ENCODE measurements around the gene ARMC9.

DNA sequence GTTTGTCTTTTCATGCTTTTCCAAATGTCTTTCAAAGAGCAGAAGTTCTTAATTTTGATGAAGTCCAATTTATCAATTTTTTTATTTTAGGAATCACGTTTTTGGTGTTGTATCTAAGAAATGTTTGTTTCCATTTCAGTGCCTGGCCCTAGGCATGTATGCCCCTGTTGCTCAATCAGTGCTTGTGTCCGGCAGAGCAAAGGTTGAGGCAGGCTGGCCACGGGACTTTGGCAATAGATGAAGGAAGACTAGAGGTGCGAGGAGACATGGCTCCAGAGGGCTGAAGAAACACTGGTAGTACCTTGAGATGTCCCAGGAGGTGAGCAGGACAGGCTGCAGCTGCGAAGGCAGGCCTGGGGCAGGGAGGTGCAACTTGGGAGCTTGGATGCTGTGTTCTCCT, 187.0 kb downstream of the ARMC9 start:
- TF ChIP-seq CTCF (IDR thresholded peaks at IDR 0.05; ENCODE audit: poor library complexity) (no peak), EZH2 (IDR thresholded peaks at IDR 0.05; ENCODE audit: borderline replicate concordance) (no peak), EZH2phosphoT487 (IDR thresholded peaks at IDR 0.05; ENCODE audit: low read depth, severe bottlenecking, unreplicated experiment) (no peak)
